GM19438 (cell line): ENCODE data around the gene ORC5.
A peak's percentile ranks its signal among the peaks of the same experiment; 100 is the strongest.
"Not testable (repeated sequence)": the region's sequence is repeated elsewhere in the genome, so short reads cannot be mapped to it uniquely, and the experiment has no call there.

Experiments
- ATAC-seq: cut with Tn5 transposase; IDR thresholded peaks from one replicate; pipeline ENCODE4 v1.9.1; 2021; ENCODE audit warnings: low read depth; ENCODE audit not compliant: unreplicated experiment

The ORC5 gene

DNA sequence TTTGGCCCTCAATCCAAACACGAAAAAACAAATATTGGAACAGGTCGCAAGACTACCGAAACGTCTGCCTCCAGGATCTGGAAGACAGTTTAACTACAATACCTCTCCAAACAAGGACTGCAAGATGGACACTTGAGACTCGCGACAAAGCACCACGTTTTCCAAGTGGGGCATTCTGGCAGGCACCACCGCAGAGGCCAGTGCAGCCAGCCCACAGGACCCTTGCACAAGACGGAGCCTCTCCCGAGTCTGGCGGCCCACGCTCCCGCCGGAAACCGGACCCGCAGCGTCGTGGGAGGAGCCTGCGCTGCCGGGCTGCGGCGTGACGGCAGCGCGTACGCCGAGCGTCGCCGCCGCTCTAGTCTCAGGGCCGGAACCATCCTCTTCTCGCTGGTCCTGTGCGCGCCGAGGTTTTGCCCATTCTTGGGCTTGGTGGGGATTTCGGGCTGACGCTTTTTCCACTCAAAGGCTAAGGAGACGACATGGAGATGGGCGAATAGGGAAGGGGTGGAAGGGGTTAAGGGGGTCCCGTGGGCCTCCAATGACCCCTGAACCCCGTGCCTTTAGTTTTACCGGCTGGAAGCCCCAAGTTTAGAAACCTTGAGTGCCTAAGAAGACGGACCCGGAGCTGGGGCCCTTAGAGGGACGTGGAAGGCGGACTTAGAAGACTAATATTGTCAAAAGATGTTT lies at the start of gene ORC5:
TSS of gene ORC5 (minus strand) at position 283 of the 690 bp plus-strand sequence. CDS start at position 174, 109 bp downstream.
- ATAC-seq, result peak; percentile 99

DNA sequence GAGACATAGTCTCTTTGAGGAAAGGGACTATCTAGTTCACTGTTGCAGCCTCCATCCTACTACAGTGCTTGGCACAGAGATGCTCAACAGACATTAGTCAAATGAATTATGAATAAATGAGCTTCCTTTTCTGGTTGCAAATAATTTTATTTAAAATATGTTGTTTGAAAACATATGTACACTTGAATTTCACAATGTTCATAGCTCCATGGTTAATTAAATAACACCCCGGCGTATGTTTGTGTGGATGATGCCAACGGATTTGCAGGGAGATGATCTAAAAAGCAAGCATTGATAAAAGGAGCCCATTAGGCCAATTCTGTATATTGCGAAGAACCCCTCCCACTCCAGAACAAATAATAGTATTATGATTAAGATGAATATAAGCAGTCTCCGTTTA lies 47.8 kb upstream of the ORC5 start:
- no peak for ATAC-seq

DNA sequence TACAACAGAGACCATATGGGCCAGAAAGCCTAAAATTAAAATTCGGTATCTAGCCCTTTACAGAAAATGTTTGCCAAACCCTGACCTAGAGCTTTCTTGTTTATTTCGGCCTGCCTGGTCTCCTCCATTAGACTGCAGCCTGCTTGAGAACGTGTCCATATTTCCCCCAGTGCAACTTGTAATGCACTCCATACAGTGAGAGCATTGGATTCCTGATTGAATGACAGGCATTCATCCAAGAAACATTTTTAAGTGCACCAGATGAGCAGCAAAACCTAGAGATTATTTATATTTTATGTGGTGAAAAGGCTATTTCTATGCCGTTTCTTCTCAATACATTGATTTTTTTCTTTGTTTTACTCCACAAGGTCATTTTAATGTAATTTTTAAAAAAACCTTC lies 47.4 kb upstream of the ORC5 start:
- no peak for ATAC-seq

DNA sequence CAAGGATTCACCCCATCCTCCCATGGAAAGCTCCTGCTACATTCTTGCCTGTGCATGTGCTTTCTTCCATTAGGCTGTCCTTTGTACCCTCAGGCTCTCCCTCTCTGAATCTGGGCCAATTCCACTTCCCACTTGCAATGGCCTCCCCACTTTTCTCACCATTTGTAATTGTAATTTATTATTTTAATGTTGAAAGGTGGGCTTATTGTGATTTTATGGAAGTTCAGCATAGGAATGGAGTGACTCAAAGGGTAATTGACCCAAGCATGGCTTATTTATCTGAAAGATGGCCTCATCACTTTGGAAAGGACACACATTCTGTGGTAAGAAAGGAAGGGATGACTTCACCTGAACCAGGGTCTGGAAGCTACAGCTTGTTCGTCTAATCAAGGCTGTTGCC lies 46.9 kb upstream of the ORC5 start:
- ATAC-seq, result no peak

DNA sequence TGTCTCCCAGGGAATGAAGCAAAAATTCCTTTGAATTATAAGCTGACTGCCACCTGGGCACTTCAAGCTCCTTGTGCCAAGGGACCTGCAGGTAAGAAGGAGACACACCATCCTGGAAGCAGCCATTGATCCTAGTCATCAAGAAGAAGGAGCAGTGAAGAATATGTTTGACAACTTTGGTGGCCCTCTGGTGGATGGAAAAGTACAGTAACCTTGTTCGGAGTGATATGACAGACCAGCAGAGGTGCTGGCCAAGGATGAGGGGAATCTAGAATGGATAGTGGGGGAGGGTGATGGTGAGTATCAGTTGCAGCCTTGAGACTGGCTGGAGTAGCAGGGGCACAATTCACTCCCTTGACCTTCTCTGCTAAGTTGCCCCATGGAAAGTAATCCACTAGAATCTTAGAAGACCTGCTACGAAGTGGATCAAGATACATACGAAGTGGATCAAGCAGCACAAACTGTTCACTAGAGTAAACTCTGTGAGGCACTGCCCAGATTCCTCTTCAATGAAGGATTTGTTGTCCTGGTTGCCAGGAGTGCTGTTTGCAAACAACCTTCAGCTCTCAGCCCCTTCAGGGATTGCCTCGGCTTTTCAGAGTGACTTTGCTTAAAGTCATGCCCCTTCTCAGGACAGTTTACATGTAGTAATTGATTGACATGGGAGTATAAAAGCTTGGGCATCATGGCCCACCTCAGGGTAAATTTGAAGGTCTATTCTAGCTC lies 44.8 kb upstream of the ORC5 start:
- no peak for ATAC-seq

DNA sequence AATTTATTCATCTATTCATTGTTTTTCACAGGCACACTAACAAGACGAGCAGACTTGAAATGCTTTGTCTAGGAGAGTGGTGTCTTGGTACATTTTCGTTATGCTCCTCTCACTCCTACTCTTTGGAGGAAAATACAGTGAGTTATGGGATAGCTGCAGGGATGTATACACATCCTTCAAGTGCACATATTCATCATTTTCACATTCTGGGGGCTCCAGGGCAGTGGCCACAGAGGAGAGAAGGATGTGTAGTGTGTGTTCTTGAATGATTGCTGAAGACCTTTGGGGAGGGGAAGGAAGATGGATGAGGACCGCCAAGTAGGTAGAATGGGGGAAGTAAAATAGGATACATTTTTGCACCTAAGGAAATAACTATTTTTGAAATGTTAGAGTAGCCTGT lies 34.8 kb upstream of the ORC5 start:
- ATAC-seq, result no peak

DNA sequence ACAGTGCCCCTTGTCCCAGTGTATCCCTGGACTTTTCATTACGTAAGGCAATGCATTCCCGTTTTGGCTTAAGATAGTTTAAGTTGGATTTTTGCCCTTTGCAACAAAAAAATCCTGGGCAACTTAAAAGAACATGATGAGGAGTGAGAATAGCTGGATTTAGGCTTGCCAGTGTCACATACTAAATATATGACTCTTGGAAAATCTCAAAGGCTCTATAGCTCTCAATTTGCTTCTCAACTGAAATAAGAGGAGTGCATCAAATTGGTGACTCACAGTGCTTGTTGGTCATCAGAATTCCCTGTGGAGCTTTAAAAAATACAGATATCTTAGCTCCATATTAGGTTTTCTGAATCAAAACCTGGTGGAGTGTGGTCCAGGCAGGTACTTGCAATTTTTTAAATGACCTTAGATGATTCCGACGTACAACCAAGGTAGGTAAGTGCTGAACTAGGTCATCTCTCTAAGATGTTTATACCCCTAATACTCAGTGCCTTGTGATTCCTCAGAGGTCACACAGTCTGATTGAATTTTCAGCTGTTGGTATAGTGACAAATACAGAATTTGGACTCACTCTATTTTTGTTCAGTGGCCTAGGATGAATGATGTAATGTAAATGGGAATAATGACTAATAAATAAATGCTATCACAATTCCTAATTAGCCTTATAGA lies 33.9 kb upstream of the ORC5 start:
- no peak for ATAC-seq

DNA sequence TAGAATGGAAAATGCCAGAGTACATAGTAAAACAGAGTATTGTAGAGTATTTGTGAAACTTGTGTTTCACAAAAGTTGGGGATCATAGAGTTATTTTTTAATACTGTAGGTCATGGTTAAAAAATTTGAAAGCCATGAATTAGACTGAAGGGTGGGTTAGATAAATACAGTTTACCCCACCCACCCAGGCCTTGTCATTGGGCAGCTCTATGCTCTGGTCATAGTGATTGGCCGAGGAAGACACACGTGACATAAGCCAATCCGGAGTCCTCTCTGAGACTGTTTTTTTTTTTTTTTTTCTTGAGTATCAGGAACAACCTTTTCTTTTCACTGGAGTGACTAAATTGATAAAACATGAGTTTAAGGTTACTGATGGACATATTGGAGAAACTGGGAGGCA lies 33.3 kb upstream of the ORC5 start:
- no peak for ATAC-seq

DNA sequence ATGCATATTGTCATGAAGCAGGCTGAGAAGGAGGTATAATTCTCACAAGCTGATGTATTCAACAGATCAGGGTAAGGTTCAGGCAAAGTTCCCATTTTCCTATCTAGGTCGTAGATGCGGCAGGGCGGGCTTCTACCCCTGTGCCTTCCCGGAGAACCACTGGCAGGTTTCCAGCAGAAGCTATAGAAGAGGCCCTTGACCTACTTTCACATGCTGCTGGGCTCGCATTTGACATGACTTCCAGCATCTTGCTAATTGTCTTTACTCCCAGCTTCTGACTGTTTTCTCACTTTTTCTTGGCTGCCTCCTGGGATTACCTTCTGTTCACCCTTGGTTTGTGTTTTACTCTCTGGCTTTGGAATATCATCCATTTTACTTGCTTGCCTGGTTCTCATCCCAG lies 32.6 kb upstream of the ORC5 start:
- ATAC-seq, result no peak

DNA sequence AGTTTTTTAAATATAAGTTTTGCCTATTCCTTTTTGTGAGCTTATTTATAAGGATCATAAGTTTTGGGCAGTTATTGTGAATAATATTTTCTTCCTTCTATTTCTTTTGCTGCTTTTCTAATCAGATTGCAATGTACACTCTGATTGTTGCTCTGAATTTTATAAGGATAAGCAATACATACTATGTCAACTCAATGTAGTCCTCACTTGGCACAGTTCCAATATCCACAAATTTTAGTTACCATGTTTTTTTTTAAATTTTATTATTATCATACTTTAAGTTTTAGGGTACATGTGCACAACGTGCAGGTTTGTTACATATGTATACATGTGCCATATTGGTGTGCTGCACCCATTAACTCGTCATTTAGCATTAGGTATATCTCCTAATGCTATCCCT lies 27.2 kb upstream of the ORC5 start:
- not testable (repeated sequence) for ATAC-seq

DNA sequence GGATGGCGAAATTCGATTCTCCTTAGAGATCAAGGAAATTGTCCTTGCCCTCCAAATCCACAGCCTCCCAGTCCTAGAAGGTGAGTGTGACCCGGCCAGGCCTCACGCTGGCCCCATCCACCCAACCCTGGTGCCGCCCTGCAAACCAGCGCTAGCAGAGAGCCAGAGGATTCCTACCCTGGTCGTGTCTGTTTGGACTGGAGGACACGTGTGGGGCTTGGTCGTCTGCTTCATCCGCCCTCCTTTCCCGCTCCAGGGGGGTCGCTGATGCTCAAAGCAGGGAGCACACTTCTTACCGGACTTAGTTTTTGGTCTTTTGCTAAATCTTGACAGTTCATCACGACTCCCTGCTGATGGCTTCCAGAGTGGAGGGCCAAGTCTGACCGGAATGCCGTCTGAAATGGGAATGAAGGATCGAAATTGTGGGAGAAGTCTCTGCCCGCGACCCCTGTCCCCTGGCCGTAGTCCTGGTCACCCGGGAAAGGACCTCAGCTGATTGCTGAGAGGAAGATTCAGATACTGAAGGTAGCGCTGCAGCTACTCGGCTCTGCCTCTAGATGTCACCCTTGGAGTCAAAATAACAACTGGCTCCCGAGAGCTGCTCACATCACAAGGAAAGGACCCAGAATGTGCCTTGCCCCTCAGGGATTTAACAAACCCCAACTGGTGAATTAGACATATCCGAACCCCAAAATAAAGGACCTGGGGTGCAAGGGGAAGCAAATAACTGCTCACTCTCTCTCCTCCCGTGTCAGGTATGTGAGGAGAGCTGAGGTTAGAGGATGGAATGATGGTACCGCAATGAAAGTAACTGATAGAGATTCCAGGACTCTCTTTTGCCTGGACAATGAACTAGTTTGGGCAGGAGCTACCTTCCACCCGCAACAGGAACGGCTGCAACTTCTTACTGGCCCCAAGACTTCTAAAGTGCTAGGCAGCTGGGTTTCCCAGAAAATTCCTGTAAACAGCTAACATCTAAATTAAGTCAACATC lies 23.5 kb upstream of the ORC5 start:
- ATAC-seq, result peak; percentile 87

DNA sequence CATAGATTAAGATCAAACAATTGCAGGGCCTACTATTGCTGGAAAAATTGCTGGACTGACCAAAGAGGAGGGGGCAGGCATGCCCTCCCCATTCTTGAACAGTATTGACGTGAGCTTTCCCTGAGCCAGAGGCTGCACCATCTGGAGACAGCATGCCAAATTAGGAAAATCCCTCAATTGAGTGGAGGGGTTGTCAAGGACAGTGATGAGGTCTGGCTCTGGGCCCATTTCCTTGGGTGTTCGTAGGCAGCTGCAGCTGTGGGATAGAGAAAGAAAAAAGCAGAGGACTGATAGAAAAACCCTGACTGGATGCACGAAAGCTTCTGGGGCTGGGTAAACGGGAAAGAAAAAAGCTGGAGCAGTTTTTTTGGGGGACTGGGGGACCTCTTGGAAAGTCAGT lies 22.8 kb upstream of the ORC5 start:
- no peak for ATAC-seq

DNA sequence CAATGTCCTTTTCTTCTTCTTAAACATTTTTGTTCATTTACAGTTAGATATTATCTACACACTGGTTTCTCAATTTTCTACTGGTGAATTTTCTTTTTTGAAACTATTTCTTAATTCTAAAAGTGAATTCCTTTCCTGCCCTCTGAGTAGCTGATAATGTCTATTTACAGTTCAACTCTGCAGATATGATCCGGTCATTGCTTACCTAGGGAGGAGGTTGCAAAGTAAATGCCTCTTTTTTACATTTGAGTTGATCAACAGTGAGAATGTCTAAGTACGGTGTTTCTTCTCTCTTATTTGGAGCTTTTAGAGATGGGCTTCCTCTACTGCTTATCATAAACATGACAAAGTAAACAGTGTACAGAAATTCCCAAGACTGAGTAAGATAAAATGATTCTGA lies 20.6 kb upstream of the ORC5 start:
- no peak for ATAC-seq

DNA sequence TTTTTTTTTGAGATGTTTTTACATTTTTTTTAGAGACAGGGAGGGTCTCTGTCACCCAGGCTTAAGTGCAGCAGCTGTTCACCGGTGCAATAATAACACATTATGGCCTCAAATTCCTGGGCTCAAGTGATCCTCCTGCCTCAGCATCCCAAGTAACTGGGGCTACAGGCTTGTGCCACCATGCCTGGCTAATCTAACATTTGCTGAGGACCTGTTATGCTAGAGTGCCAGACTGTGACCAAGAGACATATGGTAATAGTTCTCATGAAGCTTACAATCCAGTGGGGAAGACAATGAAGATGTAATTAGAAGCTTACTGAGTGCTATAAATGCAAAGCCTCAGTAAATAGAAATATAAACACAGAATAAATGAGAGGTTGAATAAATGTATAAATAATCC lies 17.6 kb upstream of the ORC5 start:
- ATAC-seq, result no peak

DNA sequence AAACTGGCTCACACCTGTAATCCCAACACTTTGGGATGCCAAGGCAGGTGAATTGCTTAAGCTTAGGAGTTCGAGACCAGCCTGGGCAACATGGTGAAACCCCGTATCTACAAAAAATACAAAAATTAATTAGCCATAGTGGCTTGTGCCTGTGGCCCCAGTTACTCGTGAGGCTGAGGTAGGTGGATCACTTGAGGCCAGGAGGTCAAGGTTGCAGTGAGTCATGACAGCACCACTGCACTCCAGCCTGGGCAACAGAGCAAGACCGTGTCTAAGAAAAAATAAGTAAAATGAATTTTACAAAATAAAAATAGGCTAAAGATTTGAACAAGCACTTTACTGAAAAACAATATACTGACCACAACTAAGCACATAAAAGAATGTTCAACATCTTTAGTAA lies 9.8 kb upstream of the ORC5 start:
- ATAC-seq, result no peak

DNA sequence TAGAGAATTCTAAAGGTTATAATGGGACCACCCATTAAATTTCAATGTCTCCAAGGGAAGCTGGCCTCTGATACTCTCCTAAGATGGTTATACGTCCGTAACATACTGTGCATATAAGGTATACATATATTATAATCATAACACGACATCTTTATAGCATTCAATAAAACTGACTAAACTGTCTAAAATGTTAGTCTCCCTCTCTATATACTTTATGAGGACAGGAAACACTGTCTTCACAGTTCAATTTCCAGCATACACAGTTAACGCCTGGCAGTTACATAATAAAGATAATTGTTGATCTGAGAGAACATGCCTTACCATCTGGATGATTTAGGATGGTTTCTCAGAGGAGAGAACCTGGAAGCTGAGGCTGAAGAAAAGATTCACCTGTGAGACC lies 1.2 kb upstream of the ORC5 start:
- no peak for ATAC-seq

DNA sequence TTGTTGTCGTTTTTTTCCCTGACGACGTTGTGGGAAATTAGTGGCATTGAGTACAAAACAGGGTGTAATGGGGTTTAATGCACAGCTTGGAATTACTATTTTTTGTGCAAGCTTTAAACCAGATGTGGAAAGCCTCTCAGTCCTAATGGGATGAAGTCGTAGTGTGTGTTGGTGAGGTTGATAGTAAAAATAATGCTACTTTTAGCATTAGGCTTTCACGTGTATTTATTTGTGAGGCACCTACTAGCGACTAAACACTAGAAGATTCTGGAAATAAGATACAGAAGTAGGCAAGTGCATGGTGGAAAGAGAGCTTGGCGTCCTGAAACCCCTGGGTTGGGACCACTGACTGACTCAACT lies 588 bp upstream of the ORC5 start:
- ATAC-seq, result no peak

DNA sequence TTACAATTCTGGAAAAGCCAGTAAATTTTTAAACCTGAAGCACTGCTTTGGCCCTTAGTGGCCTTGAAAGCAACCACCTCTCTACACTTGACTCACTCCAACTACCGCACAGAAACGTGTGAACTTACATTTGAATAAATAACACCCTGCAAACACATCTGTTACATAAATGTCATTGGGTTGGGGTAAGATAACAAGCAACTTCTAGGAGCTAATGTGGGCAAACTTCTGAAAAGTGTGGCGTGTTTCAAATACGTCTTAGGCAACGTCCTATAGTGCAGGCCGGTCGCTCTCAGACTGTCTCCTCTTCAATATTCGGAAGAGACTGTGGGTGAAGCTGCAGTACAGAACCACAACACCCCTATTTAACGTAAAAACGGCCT lies 474 bp downstream of the ORC5 start:
- ATAC-seq, result peak; percentile 40

DNA sequence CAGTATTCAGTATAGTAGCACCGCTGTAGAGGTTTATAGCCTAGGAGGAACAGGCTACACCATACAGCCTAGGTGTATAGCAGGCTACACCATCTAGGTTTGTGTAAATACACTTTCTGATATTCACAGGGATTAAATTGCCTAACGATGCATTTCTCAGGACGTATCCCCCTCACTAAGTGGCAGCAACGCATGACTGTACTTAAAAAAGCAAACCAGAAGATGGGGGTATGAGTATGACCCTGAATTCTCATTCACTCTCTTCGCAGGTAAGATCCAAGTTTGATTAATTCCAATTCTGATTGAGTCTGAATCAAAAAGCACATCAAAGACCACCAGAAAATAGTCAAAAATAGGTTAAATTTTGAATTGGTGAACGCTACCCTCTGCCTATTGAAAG lies 972 bp downstream of the ORC5 start:
- ATAC-seq, result no peak

DNA sequence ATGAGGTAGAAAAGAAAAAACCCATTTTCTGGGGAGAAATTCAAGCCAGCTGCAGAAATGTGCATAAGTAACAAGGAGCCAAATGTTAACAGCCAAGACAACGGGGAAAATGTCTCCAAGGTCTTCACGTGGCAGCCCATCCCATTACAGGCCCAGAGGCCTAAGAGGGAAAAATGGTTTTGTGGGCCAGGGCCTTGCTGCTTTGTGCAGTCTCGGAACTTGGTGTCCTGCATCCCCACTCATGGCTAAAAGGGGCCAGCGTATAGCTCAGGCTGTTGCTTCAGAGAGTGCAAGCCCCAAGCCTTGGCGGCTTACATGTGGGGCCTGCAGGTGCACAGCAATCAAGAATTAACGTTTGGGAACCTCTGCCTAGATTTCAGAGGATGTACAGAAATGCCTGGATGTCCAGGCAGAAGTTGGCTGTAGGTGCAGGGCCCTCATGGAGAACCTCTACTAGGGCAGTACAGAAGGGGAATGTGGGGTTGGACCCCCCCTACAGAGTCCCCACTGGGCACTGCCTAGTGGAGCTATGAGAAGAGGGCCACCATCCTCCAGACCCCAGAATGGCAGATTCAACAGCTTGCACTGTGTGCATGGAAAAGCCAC lies 9.0 kb downstream of the ORC5 start:
- no peak for ATAC-seq
